HG03064 (cell line): ENCODE results near the gene ANK3.

Source experiments
- ATAC-seq: cut with Tn5 transposase; IDR thresholded peaks from one replicate; pipeline ENCODE4 v1.9.1; 2021; ENCODE audit warnings: low read depth; ENCODE audit not compliant: unreplicated experiment

ANK3 gene

GRCh38 chr10:60382946-60383681, 6.6 kb downstream of the ANK3 start:
- no peak for ATAC-seq

GRCh38 chr10:60380781-60381180, 8.9 kb downstream of the ANK3 start:
- no peak for ATAC-seq

GRCh38 chr10:60377955-60378354, 11.7 kb downstream of the ANK3 start:
- ATAC-seq = no peak

- no peak for ATAC-seq
These were observed 12.7 kb downstream of the ANK3 start for GRCh38 chr10:60377042-60377352.

GRCh38 chr10:60376221-60377041, 13.2 kb downstream of the ANK3 start:
- ATAC-seq = no peak

GRCh38 chr10:60375293-60376004, 14.2 kb downstream of the ANK3 start:
- ATAC-seq = no peak

- ATAC-seq = no peak
These were observed 14.8 kb downstream of the ANK3 start for GRCh38 chr10:60374836-60375235.

GRCh38 chr10:60372436-60372835, 17.2 kb downstream of the ANK3 start:
- no peak for ATAC-seq

- ATAC-seq = no peak
These were observed 20.1 kb downstream of the ANK3 start for GRCh38 chr10:60369547-60369930.

GRCh38 chr10:60368875-60369546, 20.7 kb downstream of the ANK3 start:
- ATAC-seq = no peak

- no peak for ATAC-seq
These were observed 21.8 kb downstream of the ANK3 start for GRCh38 chr10:60367901-60368300.

GRCh38 chr10:60367431-60367830, 22.2 kb downstream of the ANK3 start:
- ATAC-seq = no peak

- no peak for ATAC-seq
These were observed 22.7 kb downstream of the ANK3 start for GRCh38 chr10:60367024-60367423.

- ATAC-seq = no peak
These were observed 26.5 kb downstream of the ANK3 start for GRCh38 chr10:60363187-60363586.

GRCh38 chr10:60362461-60362860, 27.2 kb downstream of the ANK3 start:
- ATAC-seq = no peak

- ATAC-seq = no peak
These were observed 30.6 kb downstream of the ANK3 start for GRCh38 chr10:60359066-60359465.

GRCh38 chr10:60358282-60358681, 31.4 kb downstream of the ANK3 start:
- ATAC-seq = peak; percentile 96

GRCh38 chr10:60353519-60354258, 36.0 kb downstream of the ANK3 start:
- ATAC-seq = no peak

GRCh38 chr10:60352105-60352504, 37.6 kb downstream of the ANK3 start:
- peak; percentile 66 for ATAC-seq

GRCh38 chr10:60351191-60351853, 38.4 kb downstream of the ANK3 start:
- ATAC-seq = peak; percentile 52
